ENCODE measurements around the gene ERFL. TPM values are rescaled to one million over a fixed set of nuclear protein-coding genes. Genes with fewer than 3 reads are reported as not detected.

The ERFL gene
- total RNA-seq, 4 donors from 2014 or later, result 0.22 TPM; not detected in 3

DNA sequence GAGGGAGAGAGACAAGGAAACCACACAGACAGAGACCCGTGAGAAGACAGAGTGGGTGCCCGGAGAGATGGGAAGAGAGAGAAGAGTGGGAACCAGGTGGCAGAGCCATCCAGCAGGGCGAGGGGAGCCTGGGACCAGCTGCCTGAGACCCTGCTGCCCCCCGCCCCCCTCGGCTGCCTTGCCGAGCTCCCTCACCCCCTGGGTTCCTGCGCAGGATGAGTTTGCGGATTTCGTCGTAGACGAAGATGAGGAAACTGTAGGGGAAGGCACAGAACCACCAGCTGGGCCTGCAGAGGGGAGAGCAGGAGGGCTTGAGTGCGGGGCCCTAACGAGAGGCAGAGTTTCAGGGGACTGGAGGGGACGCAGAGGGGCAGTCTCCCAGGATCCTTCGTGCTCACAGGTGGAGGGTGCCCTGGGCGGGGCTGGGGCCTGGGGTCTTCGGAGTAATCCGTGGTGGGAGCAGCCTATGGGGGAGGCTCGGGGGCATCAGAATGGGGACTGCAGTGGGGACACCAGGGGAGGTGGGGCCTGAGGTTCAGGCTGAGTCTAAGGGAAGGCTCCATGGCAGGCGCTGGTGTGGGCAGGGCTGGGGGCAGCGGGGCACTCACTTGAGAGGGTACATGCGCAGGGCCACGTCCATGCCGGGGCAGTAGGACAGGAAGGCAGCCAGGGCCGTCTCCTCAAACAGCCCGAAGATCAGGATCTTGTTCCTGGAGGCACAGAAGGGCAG is 39.0 kb upstream of the ERFL start:
- TF ChIP-seq, protein P1, sequence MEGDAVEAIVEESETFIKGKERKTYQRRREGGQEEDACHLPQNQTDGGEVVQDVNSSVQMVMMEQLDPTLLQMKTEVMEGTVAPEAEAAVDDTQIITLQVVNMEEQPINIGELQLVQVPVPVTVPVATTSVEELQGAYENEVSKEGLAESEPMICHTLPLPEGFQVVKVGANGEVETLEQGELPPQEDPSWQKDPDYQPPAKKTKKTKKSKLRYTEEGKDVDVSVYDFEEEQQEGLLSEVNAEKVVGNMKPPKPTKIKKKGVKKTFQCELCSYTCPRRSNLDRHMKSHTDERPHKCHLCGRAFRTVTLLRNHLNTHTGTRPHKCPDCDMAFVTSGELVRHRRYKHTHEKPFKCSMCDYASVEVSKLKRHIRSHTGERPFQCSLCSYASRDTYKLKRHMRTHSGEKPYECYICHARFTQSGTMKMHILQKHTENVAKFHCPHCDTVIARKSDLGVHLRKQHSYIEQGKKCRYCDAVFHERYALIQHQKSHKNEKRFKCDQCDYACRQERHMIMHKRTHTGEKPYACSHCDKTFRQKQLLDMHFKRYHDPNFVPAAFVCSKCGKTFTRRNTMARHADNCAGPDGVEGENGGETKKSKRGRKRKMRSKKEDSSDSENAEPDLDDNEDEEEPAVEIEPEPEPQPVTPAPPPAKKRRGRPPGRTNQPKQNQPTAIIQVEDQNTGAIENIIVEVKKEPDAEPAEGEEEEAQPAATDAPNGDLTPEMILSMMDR (IDR thresholded peaks at IDR 0.05; ENCODE audit: low read depth), result no peak

DNA sequence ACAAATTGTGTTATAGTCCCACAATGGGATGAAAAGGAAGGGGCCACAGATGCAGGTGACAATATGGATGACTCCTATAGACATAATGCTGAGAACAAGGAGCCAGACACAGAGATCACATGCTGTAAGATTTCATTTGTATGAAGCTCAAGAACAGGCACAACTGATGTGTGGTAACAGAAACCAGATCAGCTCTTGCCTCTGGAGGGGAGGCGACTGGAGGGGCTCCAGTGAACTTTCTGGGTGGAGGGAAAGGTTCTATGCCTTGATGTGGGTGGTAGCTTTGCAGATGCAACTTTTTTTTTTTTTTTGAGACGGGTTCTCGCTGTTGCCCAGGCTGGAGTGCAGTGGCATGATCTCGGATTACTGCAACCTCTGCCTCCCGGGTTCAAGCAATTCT is 36.9 kb upstream of the ERFL start:
- TF ChIP-seq, protein P1 (IDR thresholded peaks at IDR 0.05; ENCODE audit: low read depth), result no peak

DNA sequence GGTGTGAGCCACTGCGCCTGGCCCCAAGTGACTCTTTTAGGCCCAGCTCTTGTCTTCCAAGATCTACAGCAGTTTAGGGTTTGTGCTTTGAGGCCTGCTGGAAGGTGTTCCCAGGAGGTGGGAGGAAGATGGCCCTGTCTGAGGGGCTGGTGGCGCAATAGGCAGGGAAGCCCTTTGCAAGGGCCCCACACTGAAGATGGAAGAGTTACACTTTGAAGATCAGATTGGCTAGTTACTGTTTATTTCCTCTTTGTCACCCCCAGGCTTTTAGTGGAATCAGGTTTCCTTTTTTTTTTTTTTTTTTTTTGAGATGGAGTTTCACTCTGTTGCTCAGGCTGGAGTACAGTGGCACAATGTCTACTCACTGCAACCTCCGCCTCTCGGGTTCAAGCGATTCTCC is 32.7 kb upstream of the ERFL start:
- TF ChIP-seq, protein P1 (IDR thresholded peaks at IDR 0.05; ENCODE audit: low read depth), result no peak

DNA sequence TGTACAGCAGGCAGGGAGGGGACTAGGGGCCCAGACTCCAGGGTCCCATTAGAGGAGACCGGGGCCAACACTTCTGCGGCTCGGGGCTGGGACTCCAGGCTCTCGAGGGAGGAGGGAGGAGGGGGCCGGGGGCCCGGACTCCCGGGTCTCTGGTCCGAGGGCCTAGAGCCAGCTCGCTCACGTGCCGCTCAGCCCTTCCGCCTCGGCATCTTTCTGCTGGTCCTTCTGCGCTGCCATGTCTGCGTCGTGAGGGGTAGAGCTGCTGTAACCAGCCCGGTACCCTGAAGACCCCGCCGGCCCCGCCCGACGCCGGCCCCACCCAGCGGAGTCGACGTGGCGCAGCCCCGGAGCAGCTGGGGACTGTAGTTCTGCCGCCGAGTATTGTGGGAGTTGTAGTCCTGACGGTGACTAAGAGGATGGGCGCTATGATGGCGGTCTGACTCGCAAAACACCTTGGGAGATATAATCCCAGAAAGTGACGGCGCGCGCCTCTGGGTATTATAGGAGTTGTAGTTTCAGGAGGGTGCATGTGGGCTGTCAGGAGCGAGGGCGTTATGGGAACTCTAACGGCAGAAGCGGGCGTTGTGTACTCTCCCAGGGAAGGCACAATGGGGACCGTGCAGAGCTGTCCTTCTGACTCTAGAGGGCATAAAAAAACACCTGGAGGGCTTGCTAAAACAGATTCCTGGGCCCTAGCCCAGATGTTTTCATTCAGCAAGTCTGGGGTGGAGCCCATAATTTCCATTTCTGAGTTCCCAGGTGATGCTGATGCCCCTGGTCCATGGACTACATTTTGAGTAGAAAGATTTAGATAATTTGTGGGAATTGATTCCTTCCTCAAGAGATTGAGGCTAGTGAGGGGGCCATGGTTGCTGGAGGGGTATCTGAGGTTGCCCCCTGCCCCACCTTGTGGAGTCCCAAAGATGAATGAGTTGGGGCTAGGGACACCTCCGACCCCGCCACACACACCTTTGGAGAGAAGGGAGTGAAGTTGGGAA is 31.1 kb upstream of the ERFL start, which contains the start of gene RABAC1:
Gene RABAC1, minus strand, starts transcription at position 266 of the 998 bp plus-strand sequence. Its CDS starts 29 bp downstream, at position 237.
- TF ChIP-seq, protein P1 (IDR thresholded peaks at IDR 0.05; ENCODE audit: low read depth), result no peak

DNA sequence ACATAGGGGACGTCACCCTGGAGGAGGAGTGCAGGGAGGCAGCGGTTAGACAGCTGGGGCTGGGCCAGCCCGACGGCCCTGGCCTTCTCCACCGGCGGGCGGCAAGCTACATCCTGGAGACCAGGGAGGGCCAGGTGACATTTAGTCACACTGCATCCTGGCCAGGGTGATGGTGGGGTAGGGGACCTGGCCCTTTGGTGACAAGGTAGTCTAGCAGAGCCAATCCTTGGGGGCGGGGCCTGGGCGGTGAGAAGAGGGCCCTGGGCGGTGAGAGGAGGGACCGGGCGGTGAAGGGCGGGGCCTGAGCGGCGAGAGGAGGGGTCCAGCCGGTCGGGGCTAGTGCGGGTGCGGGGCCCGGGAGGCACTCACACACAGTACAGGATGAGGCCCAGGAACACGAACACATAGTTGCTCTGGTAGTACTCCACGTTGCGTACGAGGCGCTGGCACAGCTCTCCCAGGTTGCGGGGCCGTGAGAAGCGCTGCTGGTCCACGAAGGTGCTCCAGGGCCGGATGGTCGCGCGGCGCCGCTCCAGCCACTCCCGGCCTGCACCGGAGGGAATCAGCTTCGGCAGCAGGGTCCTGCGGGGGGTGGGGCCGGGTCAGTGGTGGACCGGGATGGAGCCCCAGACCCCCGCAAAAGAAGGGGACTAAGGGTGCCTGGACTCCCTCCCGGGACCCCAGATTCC is 30.3 kb upstream of the ERFL start:
- TF ChIP-seq, protein P1 (IDR thresholded peaks at IDR 0.05; ENCODE audit: low read depth), result no peak

DNA sequence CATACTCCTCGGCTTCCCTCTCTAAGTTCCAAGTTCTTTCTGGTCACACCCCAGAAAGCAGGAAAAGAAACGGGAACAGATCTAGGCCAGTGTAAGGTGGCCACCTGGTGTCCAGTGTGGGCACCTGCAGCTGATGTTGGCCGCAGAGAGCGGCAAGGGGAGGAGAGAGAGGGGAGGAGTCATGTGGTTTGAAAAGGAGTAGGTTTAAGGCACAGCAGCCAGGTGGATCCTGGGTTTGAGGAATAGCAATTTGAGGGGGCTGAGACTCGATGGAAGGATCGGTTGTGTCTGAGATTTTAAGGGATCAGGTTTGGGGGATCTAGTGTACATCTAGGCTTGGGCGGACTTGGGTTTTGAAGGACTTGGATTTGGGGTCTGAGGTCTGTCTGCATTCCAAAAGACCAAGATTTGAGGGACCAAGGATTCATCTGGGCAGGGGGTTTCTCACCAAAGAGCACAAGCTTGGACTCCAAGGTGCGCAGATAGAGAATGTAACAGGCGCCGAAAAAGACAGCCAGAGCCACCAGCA is 29.7 kb upstream of the ERFL start:
- TF ChIP-seq, protein P1 (IDR thresholded peaks at IDR 0.05; ENCODE audit: low read depth), result no peak

All from subcutaneous adipose tissue (tissue), 4 donors.